ENCODE results near the gene CHAF1A.

CHAF1A gene

DNA sequence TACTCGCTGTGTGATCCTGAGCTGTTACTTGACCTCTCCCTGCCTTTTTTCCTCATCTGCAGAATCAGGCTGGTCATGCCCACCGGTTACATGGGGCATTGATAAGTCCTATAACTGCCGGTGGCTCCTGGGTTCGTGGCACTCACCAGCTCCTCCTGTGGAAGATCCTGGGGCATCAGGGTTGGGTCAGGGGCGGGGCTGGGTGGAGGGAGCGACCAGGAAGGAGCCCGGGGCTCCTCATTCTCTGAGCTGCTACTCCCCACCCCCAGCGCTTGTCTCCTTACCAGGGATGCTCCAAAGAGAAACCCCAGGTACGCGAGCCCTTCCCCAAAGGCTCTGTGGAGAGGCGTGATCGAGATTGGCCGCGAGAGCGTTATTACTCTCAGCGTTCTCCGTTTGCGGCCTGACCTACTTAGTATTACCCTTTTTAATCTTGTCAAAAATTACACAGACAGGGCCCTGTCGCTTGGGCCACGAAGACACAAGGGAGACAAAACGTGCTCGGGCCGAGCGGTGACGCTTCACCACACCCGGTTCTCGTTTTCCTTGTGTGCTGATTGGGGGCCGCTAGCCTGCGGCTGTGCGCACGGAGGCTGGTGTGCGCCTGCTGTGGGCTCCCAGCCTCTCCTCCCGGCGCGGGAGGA is 80.4 kb downstream of the CHAF1A start:
- no peak for DNase-seq (ENCODE audit: extremely low read depth in 1 of 2, low read depth in 1 of 2)

DNA sequence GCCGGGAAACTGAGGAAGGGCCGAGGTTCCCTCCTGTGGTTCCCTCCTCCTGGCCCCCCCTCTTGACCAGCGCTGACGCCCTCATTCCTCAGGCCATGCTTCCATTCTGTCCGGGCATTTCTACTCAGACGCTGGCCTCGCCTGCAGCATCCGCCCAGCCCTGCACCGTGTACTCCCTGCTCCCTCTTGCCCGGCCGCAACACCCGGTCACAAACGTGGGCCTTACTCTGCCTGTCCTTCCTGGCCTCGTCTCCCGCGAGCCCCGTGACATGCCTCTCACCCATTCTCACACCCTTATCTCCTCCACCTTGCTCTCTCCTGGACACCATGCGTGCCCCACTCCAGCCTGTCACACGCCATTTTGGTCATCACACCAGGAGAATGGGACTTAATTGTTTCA is 80.9 kb downstream of the CHAF1A start:
- DNase-seq (ENCODE audit: extremely low read depth in 1 of 2, low read depth in 1 of 2) = no peak

DNA sequence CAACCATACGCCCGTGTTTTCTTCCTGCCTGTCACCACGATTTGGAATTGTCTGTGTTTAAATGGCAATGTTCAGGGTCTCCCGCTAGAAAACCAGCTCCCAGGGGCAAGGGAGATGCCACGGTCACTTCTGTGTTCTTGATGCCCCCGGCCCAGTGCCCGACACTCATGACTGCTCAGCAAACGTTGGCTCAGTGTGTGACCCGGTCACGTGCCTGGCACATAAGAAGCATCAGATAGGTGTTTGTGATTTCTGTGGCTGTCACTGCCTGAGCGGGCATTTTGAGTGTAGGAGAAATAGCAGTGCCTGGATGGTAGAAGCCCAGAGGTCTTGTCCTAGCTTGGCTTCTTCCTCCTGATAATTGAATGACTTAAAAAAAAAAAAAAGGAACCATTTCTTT is 85.1 kb downstream of the CHAF1A start:
- DNase-seq (ENCODE audit: extremely low read depth in 1 of 2, low read depth in 1 of 2) = no peak

DNA sequence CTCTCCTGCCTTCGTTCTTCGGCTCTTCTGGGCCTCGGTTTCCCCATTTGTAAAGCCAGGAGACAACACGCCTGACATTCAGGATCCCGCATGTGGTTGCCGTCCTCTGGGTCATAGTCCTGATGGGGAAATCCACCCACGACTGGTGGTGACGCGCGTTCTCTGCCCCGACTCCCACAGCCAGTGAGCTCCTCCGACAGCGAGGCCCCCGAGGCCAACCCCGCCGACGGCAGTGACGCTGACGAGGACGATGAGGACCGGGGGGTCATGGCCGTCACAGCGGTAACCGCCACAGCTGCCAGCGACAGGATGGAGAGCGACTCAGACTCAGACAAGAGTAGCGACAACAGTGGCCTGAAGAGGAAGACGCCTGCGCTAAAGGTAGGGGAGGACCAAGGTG is 86.1 kb downstream of the CHAF1A start:
- DNase-seq (ENCODE audit: extremely low read depth in 1 of 2, low read depth in 1 of 2) = no peak

DNA sequence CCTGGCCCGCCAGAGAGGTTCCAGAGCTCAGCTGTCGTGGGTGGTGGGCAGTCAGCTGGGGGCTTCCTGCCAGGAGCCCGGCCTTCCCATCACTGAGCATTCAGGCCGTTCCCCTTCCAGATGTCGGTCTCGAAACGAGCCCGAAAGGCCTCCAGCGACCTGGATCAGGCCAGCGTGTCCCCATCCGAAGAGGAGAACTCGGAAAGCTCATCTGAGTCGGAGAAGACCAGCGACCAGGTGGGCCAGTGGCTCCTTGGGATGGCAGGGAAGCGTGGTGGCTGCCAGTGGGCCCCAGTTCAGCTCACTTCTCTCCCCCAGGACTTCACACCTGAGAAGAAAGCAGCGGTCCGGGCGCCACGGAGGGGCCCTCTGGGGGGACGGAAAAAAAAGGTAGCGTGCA is 89.0 kb downstream of the CHAF1A start:
- no peak for DNase-seq (ENCODE audit: extremely low read depth in 1 of 2, low read depth in 1 of 2)

DNA sequence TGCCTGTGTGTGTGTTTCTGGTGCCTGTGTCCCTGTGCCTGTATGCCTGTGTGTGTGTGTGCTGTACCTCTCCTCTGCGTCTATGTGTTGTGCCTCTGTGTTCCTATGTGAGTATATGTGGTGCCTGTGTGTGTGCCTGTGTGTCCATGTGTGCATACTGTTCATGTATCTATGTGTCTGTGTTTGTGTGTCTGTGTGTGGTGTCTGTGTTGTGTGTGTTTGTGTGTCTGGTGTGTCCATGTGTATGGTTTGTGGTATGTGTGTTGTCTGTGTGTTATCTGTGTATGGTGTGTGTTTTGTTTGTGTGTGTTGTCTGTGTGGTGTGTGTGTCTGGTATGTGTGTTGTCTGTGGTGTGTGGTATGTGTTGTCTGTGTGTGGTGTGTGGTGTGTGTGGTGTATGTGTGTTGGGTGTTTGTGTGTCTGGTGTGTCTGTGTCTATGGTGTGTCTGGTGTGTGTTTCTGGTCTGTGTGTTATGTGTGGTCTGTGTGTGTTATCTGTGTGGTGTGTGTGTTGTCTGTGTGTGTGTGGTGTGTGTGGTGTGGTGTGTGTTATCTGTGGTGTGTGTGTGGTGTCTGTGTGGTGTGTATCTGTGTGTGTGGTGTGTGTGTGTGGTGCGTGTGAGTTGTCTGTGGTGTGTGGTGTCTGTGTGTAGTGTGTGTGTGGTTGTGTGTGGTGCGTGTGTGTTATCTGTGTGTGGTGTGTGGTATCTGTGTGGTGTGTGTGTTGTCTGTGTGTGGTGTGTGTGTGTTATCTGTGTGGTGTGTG is 90.1 kb downstream of the CHAF1A start:
- DNase-seq (ENCODE audit: extremely low read depth in 1 of 2, low read depth in 1 of 2) = no peak
